Measurements from ENCODE around the gene GPR17. TPM values are rescaled to one million over a fixed set of nuclear protein-coding genes. Genes with fewer than 3 reads are reported as not detected.

The GPR17 gene
- total and polyA plus RNA-seq, 9 of the 15 experiments (the other 6 are each of a cell fraction or from before 2014, with no cell fraction given) = not detected

DNA sequence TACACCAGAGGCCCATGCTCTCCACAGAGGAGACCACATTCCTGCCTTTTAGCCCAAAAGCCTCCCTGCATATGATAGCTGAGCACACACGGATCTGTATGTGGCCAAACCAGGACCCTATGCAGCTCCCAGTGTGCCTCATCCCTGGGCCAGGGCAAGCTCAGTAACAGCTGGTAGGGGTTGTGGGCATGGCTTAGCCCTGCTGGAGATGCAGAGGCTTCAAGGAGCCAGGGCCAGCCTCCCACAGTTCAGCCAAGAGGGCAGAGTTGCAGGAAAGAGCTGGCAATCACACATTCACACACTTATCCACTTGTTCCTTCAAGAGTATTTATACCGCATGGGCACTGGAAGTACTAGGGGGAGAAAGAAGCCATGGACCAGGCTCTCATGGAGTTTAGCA, 31.0 kb downstream of the GPR17 start:
- H3K27ac ChIP-seq (ENCODE audit: extremely low read depth, low read depth, low read length) = no peak overlapping the region
- peaks cover 12% of the 10 kb centered on the region; the same call in 1 of the 2 replicates for H4K20me1 ChIP-seq (replicated peaks; ENCODE audit: control insufficient read depth, insufficient read depth, low read length)
- H3K27me3 ChIP-seq (ENCODE audit: control insufficient read depth in 2 of 2, insufficient read depth in 2 of 2, low read length in 2 of 2) = peaks cover 64 to 82% of the 10 kb centered on the region in 2 experiments
- H3K9ac ChIP-seq (ENCODE audit: insufficient read depth in 1 of 2, low read depth in 2 of 2, low read length in 2 of 2) = no peak overlapping the region
- in situ Hi-C loops (cut with MboI) (no loop called here), intact Hi-C loops (cut with micrococcal nuclease) (no loop called here)
- H3K4me3 ChIP-seq = no peak overlapping the region
- H3K4me2 ChIP-seq (ENCODE audit: insufficient read depth, low read length) = no peak overlapping the region
- TF ChIP-seq SIRT6 (IDR thresholded peaks at IDR 0.05; ENCODE audit: low read depth, low read length) = no peak
- TF ChIP-seq CBX5 (IDR thresholded peaks at IDR 0.05; ENCODE audit: borderline replicate concordance, low read depth) = no peak
- DNase-seq (ENCODE audit: extremely low read depth in 1 of 4, low spot score in 3 of 4) (no peak), ATAC-seq (no peak), FAIRE-seq (no peak)
- no peaks in the 10 kb centered on the region for H3K9me3 ChIP-seq (replicated peaks; ENCODE audit: control insufficient read depth, insufficient read depth, low read depth, low read length)
- no peaks in the 10 kb centered on the region for H3K36me3 ChIP-seq (ENCODE audit: control insufficient read depth, insufficient read depth, low read length)
- WGBS (ENCODE audit: insufficient coverage, low coverage, missing lambda C conversion rate) = 7% methylated on average over 2 of the region's 2 CpGs
- ChIA-PET CTCF (ENCODE audit: low intra/inter-chr PET ratio) (no interaction called here), POLR2A (interaction anchor here (0.6 to 0.9 kb wide), 5 partner anchors 14 to 1660 kb away, joined by 3 to 5 read pairs (median 4); no protein-coding TSS in a partner anchor)
- H3K9me1 ChIP-seq (ENCODE audit: control insufficient read depth, insufficient read depth, low read length) = no peaks in the 10 kb centered on the region
- peaks cover 0 to 25% of the 10 kb centered on the region in 2 experiments; a peak in 2 of 5 replicates for H3K4me1 ChIP-seq (replicated peaks in 1 of 2; ENCODE audit: control insufficient read depth in 2 of 2, insufficient read depth in 2 of 2, low read length in 2 of 2)
- BruUV-seq (replicated peaks) = no TSS peak
- H2AFZ ChIP-seq (ENCODE audit: low read depth, low read length) = no peak overlapping the region
- no peaks in the 10 kb centered on the region for H3K79me2 ChIP-seq (ENCODE audit: control insufficient read depth, insufficient read depth, low read length)

DNA sequence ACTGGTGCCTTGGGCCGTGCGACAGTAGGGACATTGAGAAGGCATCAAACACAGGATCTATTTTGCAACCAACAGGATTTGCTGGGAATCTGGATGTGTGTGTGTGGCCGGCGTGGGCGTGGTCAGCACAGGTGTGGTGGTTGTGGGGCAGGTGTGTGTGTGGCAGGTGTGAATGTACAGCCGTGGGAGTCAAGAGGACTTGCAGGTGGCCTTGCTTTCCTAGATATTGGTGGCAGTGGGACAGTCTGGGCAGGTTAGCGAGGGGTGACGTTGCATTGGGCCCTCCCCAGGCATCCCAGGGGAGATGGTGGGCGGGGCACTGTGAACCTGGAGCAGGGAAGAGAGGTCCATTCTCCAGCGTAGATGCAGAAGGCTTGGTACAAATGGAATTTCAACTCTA, 32.6 kb downstream of the GPR17 start:
- intact Hi-C loops (cut with micrococcal nuclease) (no loop called here), in situ Hi-C loops (cut with MboI) (no loop called here)
- CTCF ChIA-PET (ENCODE audit: low intra/inter-chr PET ratio) = no interaction called here
- Histone ChIP-seq H3K79me2 (ENCODE audit: control insufficient read depth, insufficient read depth, low read length) (no peaks in the 10 kb centered on the region), H2AFZ (ENCODE audit: low read depth, low read length) (no peak overlapping the region), H3K27me3 (ENCODE audit: control insufficient read depth in 2 of 2, insufficient read depth in 2 of 2, low read length in 2 of 2) (peaks cover 48 to 72% of the 10 kb centered on the region in 2 experiments), H3K9me1 (ENCODE audit: control insufficient read depth, insufficient read depth, low read length) (no peaks in the 10 kb centered on the region), H3K9me3 (replicated peaks; ENCODE audit: control insufficient read depth, insufficient read depth, low read depth, low read length) (no peaks in the 10 kb centered on the region), H3K27ac (ENCODE audit: extremely low read depth, low read depth, low read length) (no peak overlapping the region), H4K20me1 (replicated peaks; ENCODE audit: control insufficient read depth, insufficient read depth, low read length) (peaks cover 6% of the 10 kb centered on the region; the same call in 1 of the 2 replicates), H3K4me1 (replicated peaks in 1 of 2; ENCODE audit: control insufficient read depth in 2 of 2, insufficient read depth in 2 of 2, low read length in 2 of 2) (peaks cover 0 to 19% of the 10 kb centered on the region in 2 experiments; a peak in 2 of 5 replicates), H3K36me3 (ENCODE audit: control insufficient read depth, insufficient read depth, low read length) (no peaks in the 10 kb centered on the region), H3K4me2 (ENCODE audit: insufficient read depth, low read length) (no peak overlapping the region), H3K9ac (ENCODE audit: insufficient read depth in 1 of 2, low read depth in 2 of 2, low read length in 2 of 2) (no peak overlapping the region), H3K4me3 (no peak overlapping the region)
- no peak for TF ChIP-seq BHLHE40 (IDR thresholded peaks at IDR 0.05; ENCODE audit: low read length)
- TF ChIP-seq, protein P1, sequence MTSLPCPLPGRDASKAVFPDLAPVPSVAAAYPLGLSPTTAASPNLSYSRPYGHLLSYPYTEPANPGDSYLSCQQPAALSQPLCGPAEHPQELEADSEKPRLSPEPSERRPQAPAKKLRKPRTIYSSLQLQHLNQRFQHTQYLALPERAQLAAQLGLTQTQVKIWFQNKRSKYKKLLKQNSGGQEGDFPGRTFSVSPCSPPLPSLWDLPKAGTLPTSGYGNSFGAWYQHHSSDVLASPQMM (CRISPR knock-in tag; IDR thresholded peaks at IDR 0.05) = no peak
- no peak for TF ChIP-seq MCM2 (IDR thresholded peaks at IDR 0.05; ENCODE audit: low read depth)
- TF ChIP-seq FIP1L1 (IDR thresholded peaks at IDR 0.05; ENCODE audit: low read depth, low read length, poor library complexity, severe bottlenecking) = no peak
- no peak for TF ChIP-seq DMBX1 (CRISPR knock-in tag; IDR thresholded peaks at IDR 0.05; ENCODE audit: borderline replicate concordance)
- TF ChIP-seq HDAC6 (IDR thresholded peaks at IDR 0.05; ENCODE audit: low read depth, low read length) = no peak
- TF ChIP-seq CC2D1A (IDR thresholded peaks at IDR 0.05) = no peak
- WGBS (ENCODE audit: insufficient coverage, low coverage, missing lambda C conversion rate) = under 1% methylated on average over 10 of the region's 10 CpGs
- POLR2A ChIA-PET = no interaction called here
- FAIRE-seq (no peak), ATAC-seq (no peak), DNase-seq (ENCODE audit: extremely low read depth in 1 of 4, low spot score in 3 of 4) (peak in 1 of 4 experiments; percentile 6)
- no TSS peak for BruUV-seq (replicated peaks)

Data from K562 (cell line).